Measurements from ENCODE around the gene SPPL2B.
A peak's percentile ranks its signal among the peaks of the same experiment; 100 is the strongest.

The SPPL2B gene

GRCh38 chr19:2288818-2289713, 39.4 kb upstream of the SPPL2B start:
- Mint-ChIP-seq H3K9me3 (no peaks in the 10 kb centered on the region), H3K4me3 (peak overlapping the region; percentile 84 to 90), H3K27ac (peak overlapping the region; percentile 87 to 91), H3K27me3 (no peaks in the 10 kb centered on the region), H3K36me3 (ENCODE audit: insufficient read depth) (peaks cover 79% of the 10 kb centered on the region), H3K4me1 (ENCODE audit: low read depth in 2 of 2) (peaks cover 30 to 32% of the 10 kb centered on the region in 2 donors)
- DNase-seq (no peak), ATAC-seq (replicated peaks) (peak; percentile 15)

- no peaks in the 10 kb centered on the region for H3K27me3 Mint-ChIP-seq
- peaks cover 31 to 36% of the 10 kb centered on the region in 2 donors for H3K4me1 Mint-ChIP-seq (ENCODE audit: low read depth in 2 of 2)
- DNase-seq (peak in 2 of 3 experiments; percentile 44 to 48), ATAC-seq (replicated peaks) (peak; percentile 72)
- peaks cover 77% of the 10 kb centered on the region for H3K36me3 Mint-ChIP-seq (ENCODE audit: insufficient read depth)
- no peaks in the 10 kb centered on the region for H3K9me3 Mint-ChIP-seq
- H3K27ac Mint-ChIP-seq, result peak overlapping the region; percentile 87 to 91
- peak overlapping the region; percentile 84 to 90 for H3K4me3 Mint-ChIP-seq
These were observed 38.6 kb upstream of the SPPL2B start for GRCh38 chr19:2289714-2290435.

GRCh38 chr19:2290441-2291184, 37.9 kb upstream of the SPPL2B start:
- ATAC-seq (replicated peaks) (peak; percentile 35), DNase-seq (no peak)
- Mint-ChIP-seq H3K4me3 (peak overlapping the region; percentile 84 to 90), H3K36me3 (ENCODE audit: insufficient read depth) (peaks cover 70% of the 10 kb centered on the region), H3K27me3 (no peaks in the 10 kb centered on the region), H3K27ac (peak overlapping the region; percentile 87 to 91), H3K4me1 (ENCODE audit: low read depth in 2 of 2) (peaks cover 29 to 36% of the 10 kb centered on the region in 2 donors), H3K9me3 (no peaks in the 10 kb centered on the region)

GRCh38 chr19:2291185-2291751, 37.2 kb upstream of the SPPL2B start:
- no peaks in the 10 kb centered on the region for H3K27me3 Mint-ChIP-seq
- H3K9me3 Mint-ChIP-seq, result no peaks in the 10 kb centered on the region
- H3K4me1 Mint-ChIP-seq (ENCODE audit: low read depth in 2 of 2), result peaks cover 29 to 36% of the 10 kb centered on the region in 2 donors

GRCh38 chr19:2294687-2295335, 33.7 kb upstream of the SPPL2B start:
- Mint-ChIP-seq H3K27me3 (no peaks in the 10 kb centered on the region), H3K4me1 (ENCODE audit: low read depth in 2 of 2) (peaks cover 9 to 18% of the 10 kb centered on the region in 2 donors), H3K36me3 (ENCODE audit: insufficient read depth) (peaks cover 53% of the 10 kb centered on the region), H3K4me3 (no peak overlapping the region), H3K27ac (peak overlapping the region in 1 of 2 donors; percentile 59), H3K9me3 (no peaks in the 10 kb centered on the region)
- DNase-seq, result no peak
- no peak for ATAC-seq (replicated peaks)

More at GRCh38 chr19:2291185-2291751, 37.2 kb upstream of the SPPL2B start:
- ATAC-seq (replicated peaks), result no peak
- H3K4me3 Mint-ChIP-seq, result peak overlapping the region; percentile 84 to 90
- DNase-seq, result no peak
- peaks cover 72% of the 10 kb centered on the region for H3K36me3 Mint-ChIP-seq (ENCODE audit: insufficient read depth)
- peak overlapping the region in 1 of 2 donors; percentile 91 for H3K27ac Mint-ChIP-seq

GRCh38 chr19:2296141-2296540, 32.3 kb upstream of the SPPL2B start:
- H3K27me3 Mint-ChIP-seq, result no peaks in the 10 kb centered on the region
- H3K9me3 Mint-ChIP-seq, result no peaks in the 10 kb centered on the region
- H3K4me1 Mint-ChIP-seq (ENCODE audit: low read depth in 2 of 2), result peaks cover 7 to 15% of the 10 kb centered on the region in 2 donors
- H3K27ac Mint-ChIP-seq, result no peak overlapping the region
- ATAC-seq (replicated peaks) (no peak), DNase-seq (no peak)
- H3K4me3 Mint-ChIP-seq, result no peak overlapping the region
- peaks cover 48% of the 10 kb centered on the region for H3K36me3 Mint-ChIP-seq (ENCODE audit: insufficient read depth)

GRCh38 chr19:2300533-2300932, 28.0 kb upstream of the SPPL2B start:
- DNase-seq (no peak), ATAC-seq (replicated peaks) (no peak)
- Mint-ChIP-seq H3K27ac (peak overlapping the region in 1 of 2 donors; percentile 81), H3K4me1 (ENCODE audit: low read depth in 2 of 2) (peaks cover 5 to 6% of the 10 kb centered on the region in 2 donors), H3K36me3 (ENCODE audit: insufficient read depth) (peaks cover 37% of the 10 kb centered on the region), H3K27me3 (peaks cover 20 to 32% of the 10 kb centered on the region in 2 donors), H3K4me3 (no peak overlapping the region), H3K9me3 (no peaks in the 10 kb centered on the region)

GRCh38 chr19:2302319-2303210, 25.9 kb upstream of the SPPL2B start:
- Mint-ChIP-seq H3K27ac (peak overlapping the region; percentile 28 to 69), H3K36me3 (ENCODE audit: insufficient read depth) (peaks cover 33% of the 10 kb centered on the region)

GRCh38 chr19:2303211-2303798, 25.2 kb upstream of the SPPL2B start:
- Mint-ChIP-seq H3K27me3 (peaks cover 37 to 54% of the 10 kb centered on the region in 2 donors), H3K36me3 (ENCODE audit: insufficient read depth) (peaks cover 33% of the 10 kb centered on the region), H3K4me1 (ENCODE audit: low read depth in 2 of 2) (peaks cover 5 to 6% of the 10 kb centered on the region in 2 donors), H3K9me3 (no peaks in the 10 kb centered on the region), H3K27ac (peak overlapping the region; percentile 28 to 69), H3K4me3 (peak overlapping the region; percentile 48 to 58)
- ATAC-seq (replicated peaks) (no peak), DNase-seq (no peak)

More at GRCh38 chr19:2302319-2303210, 25.9 kb upstream of the SPPL2B start:
- Mint-ChIP-seq H3K4me3 (peak overlapping the region; percentile 48 to 58), H3K9me3 (no peaks in the 10 kb centered on the region), H3K27me3 (peaks cover 36 to 52% of the 10 kb centered on the region in 2 donors), H3K4me1 (ENCODE audit: low read depth in 2 of 2) (peaks cover 5 to 6% of the 10 kb centered on the region in 2 donors)
- no peak for DNase-seq
- peak; percentile 58 for ATAC-seq (replicated peaks)

- peaks cover 39% of the 10 kb centered on the region for H3K36me3 Mint-ChIP-seq (ENCODE audit: insufficient read depth)
- DNase-seq (no peak), ATAC-seq (replicated peaks) (no peak)
- H3K27me3 Mint-ChIP-seq, result peaks cover 58 to 78% of the 10 kb centered on the region in 2 donors
- H3K4me1 Mint-ChIP-seq (ENCODE audit: low read depth in 2 of 2), result peaks cover 9 to 10% of the 10 kb centered on the region in 2 donors
- H3K9me3 Mint-ChIP-seq, result no peaks in the 10 kb centered on the region
- H3K4me3 Mint-ChIP-seq, result no peak overlapping the region
- H3K27ac Mint-ChIP-seq, result no peak overlapping the region
These were observed 22.8 kb upstream of the SPPL2B start for GRCh38 chr19:2305452-2306280.

All from effector memory CD8-positive, alpha-beta T cell (primary cell).